Keratinocyte (primary cell): ENCODE results near the gene ITGBL1.

Experiments used
- CTCF ChIP-seq, 3 experiments: IDR thresholded peaks in 1 of 3; conservative IDR thresholded peaks in 1 of 3; optimal IDR thresholded peaks in 1 of 3; 2 replicates in 2 of 3; 3 replicates in 1 of 3; pipeline versions ENCODE3 to v1.5.1; 2011; ENCODE audit warnings: low read length in 3 of 3, mild to moderate bottlenecking in 3 of 3, moderate library complexity in 2 of 3, control low read depth in 1 of 3, inconsistent platforms in 1 of 3; ENCODE audit not compliant: insufficient read depth in 2 of 3; ENCODE audit errors: extremely low read depth in 1 of 3
- EZH2 ChIP-seq: IDR thresholded peaks from one replicate; pipeline ENCODE4 v1.6.1; 2012; ENCODE audit warnings: inconsistent platforms, mild to moderate bottlenecking, low read length, moderate library complexity

GRCh38 chr13:101425156-101425471 lies 27.4 kb upstream of the ITGBL1 start:
- no peak for TF ChIP-seq CTCF (optimal IDR thresholded peaks at IDR 0.05 in 1 of 3, IDR thresholded peaks at IDR 0.05 in 1 of 3, conservative IDR thresholded peaks at IDR 0.05 in 1 of 3; ENCODE audit: extremely low read depth in 1 of 3, insufficient read depth in 2 of 3, low read length in 3 of 3)
- TF ChIP-seq EZH2, result no peak
